Fibroblast of villous mesenchyme (primary cell): ENCODE data around the gene DTYMK. TPM values are rescaled to one million over a fixed set of nuclear protein-coding genes. Genes with fewer than 3 reads are reported as not detected.

Experiments
- total RNA-seq: library from RNA; depleted of rRNA; stranded (reverse); fragments of >200 nt; gene quantifications from 2 replicates; pipeline ENCODE4 v1.2.3, GENCODE V29; 2012

Gene DTYMK
- total RNA-seq, 1 donor: 33.2 TPM

Other genes with a start within 250 kb of the DTYMK start
- 210 and 245 TPM in 2 replicates for gene STK25, start 178.2 kb downstream of the DTYMK start, total RNA-seq
- gene BOK, start 128.1 kb downstream of the DTYMK start, total RNA-seq: 42.2 and 54.0 TPM in 2 replicates
- gene THAP4, start 49.7 kb downstream of the DTYMK start, total RNA-seq: 35.4 and 36.7 TPM in 2 replicates
- 36.7 and 47.1 TPM in 2 replicates for gene ATG4B, start 49.1 kb downstream of the DTYMK start, total RNA-seq
- 13.2 and 21.2 TPM in 2 replicates for gene ING5, start 15.2 kb upstream of the DTYMK start, total RNA-seq
- gene D2HGDH, start 47.8 kb upstream of the DTYMK start, total RNA-seq: 13.4 and 18.0 TPM in 2 replicates
- gene GAL3ST2, start 90.0 kb upstream of the DTYMK start, total RNA-seq: under 0.01 and 0.43 TPM in 2 replicates
- gene NEU4, start 122.4 kb upstream of the DTYMK start, total RNA-seq: not detected in 2 replicates
- not detected in 2 replicates for gene PDCD1, start 172.1 kb upstream of the DTYMK start, total RNA-seq
- not detected in 2 replicates for gene RTP5, start 182.9 kb upstream of the DTYMK start, total RNA-seq